Retina (tissue), 1 donor: ENCODE data around the gene HSPA8.
"Not testable (repeated sequence)": the region's sequence is repeated elsewhere in the genome, so short reads cannot be mapped to it uniquely, and the experiment has no call there.

Experiments
- DNase-seq: peaks from one replicate; pipeline ENCODE4 v3.0.0-alpha.2; 2016

The HSPA8 gene

DNA sequence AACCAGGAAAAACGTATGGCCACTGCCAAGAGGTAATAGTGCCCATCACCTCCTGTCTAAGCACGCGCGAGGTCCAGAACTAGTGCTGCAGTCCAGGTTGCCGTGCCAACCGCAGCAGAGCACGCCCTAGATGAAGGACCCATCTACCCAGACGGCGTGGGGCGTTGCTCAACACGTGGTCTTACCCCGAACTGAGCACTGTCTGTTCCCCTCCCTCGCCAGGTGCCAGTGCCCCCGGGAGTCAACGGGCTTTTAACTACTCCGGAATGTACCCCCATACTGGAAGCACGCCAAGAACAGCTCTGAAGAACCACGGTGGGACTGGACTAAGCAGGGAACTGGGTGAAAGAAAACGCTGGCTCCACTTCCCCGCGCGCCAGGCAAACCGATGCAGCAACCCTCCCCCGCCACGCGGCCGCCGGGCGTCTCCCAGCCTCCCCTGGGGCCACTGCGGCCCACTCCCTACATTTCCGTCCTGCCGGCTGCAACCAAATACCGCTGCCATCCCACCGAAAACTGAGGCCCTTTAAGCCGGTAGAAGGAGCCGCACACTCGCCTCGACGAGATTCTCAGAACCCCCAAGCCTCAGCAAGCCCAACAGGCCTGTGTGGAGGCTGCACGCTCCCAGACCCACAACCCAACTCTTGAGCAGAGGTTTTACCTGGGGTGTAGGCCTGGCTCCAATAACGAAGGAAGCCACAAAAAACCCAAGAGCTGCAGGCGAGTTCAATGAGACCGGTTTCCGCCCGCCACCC lies at the start of gene HSPA8:
TSS of gene HSPA8 (minus strand) at position 734 of the 755 bp plus-strand sequence. CDS start 812 bp downstream, outside the sequence.
- no peak for DNase-seq

DNA sequence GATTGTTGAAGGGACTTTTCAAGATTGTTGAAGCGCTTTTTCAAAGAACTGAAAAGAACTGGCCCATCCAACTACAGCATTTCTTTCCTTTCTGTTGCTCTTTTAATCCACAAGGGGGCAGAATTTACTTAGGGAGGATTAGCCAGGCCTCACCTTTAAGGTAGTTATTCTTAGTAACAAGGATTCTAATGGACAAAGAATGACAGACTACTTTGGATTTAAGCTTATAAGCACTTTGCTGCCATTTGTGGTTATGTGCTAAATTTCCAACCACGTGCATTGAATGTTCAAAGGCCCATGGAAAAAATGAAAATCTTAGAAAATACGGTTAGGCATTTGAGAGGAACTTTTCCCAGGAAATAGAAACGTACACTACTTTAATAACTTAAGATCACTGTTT lies 49.5 kb upstream of the HSPA8 start:
- DNase-seq: peak; percentile 52

DNA sequence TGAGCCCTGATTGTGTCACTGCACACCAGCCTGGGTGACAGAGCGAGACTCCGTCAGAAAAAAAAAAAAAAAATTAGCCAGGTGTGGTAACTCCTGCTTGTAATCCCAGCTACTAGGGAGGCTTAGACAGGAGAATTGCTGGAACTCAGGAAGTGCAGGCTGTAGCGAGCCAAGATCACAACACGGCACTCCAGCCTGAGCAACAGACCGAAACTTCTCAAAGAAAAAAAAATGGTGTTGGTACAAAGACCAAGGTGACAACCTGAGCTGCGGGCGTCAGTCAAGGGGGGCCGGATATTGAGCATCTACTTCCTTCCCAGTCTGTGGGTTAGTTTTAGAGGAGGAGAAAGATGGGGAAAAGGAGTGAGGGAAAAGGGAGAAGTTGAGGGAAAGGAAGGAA lies 48.5 kb upstream of the HSPA8 start:
- DNase-seq: no peak

DNA sequence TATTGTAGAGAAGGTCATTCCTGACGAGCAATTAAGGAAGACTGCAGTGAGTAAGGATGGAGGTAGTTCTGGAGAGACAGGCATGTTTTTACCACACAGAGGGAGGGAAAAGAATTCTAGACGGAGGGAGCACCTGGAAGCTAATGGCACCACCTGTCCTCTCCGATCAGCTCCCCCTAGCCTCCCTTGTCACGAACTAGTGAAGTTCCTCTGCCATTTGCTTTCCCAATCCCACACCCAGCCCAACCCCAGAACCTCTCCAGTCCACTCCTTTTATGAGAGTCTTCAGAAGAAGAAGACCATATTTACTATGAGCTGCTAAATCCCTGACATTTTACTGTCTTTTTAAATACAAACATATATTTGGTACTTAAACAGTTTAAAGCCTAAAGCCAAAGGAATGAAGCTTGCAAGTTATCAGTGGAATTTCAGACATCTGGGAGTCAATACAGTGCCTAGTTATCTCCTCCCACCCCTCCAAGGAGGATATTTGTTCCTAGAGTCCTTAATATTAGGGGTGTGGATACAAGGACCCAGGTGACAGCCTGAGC lies 46.1 kb upstream of the HSPA8 start:
- no peak for DNase-seq

DNA sequence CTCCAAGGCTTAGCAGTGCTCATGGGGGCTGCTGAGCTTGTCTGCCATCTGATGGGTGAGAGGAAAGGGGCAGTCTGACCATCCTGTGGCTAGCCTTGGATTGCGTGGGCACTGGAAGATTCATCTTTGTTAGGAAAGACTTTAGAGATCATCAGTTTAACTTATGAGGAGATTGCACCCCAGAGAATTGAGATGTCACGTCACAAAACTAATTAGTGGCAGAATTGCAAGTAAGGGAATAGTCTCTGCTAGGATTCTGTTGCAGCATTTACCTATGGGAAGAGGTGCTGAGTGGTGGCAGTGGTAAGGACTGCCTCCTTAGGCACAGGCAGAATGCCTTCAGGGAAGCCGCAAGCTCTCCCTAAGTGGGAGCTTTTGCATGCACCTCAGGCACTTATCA lies 42.8 kb upstream of the HSPA8 start:
- no peak for DNase-seq

DNA sequence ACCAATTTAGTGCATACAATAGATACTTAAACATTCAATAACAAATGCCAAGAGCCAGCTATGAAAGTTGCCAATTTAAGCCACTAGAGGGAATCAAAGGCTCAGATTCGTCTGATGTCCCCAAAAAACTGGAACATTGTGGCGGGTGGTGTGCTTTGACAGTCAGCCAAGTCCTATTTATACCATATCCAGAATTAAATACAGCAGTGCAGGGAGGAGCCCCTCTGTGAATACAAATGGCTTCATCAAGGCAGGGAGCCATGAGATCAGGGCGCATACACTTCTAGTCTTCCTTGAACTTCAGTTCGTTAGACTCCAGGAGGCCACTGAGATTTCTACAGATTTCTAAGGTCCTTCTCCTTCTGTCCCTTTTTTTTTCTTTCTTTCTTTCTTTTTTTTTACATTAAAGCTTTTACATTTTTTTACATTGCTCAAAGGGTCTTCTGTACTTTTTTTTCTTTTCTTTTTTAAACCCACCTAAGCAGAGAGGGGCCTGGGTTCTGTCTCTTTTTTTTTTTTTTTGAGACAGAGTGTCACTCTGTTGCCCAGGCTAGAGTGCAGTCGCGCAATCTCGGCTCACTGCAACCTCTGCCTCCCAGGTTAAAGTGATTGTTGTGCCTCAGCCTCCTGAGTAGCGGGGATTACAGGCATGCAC lies 41.5 kb upstream of the HSPA8 start:
- DNase-seq: peak; percentile 65

DNA sequence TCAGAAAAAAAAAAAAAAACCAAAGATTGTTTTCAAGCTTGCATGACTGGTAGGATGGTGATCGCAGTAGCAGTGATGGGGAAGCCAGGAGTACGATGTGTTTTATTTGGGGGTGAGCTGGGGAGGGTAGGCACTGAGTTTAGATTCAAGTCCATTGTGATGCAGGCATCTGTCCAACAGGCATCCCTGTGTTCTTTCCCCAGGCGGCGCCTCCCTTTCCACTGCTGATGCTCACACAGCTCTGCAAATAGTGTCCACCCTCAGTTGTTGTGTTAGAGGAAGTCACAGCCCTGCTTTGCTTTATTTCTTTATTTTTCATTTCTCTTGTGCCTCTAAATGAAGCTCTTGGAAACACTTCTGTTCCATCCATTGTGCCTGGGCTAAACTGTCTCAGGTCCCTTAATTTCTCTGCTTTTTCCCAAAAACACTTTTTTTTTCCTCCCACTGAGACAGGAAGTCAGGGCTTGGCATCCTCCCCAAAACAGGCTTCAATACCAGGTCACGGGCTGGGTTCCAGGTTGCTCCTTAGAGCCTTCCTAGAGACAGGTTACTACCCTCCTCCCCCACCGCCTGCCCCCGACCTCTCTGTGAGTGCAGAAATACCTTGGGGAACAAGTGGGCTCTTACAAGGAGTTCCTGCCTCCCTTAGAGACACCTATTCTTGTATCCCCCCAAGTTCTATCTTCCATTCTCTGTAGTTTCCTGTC lies 38.6 kb upstream of the HSPA8 start:
- no peak for DNase-seq

DNA sequence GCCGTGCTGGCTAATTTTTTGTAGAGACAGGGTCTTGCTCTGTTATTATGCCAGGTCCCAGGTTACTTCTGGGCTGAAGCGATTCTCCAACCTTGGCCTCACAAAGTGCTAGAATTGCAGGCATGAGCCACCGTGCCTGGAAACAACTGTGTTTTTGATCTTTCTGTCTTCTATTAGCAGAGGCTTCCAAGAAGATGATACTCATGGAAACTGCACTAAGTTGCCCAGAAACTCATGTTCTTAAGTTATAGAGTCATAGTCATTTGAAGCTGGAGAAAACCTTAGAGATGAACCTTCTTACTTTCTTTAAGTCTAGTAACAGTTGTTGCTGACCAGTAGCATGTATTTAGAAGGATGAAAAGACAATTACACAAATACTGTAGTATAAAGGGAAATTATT lies 37.1 kb upstream of the HSPA8 start:
- DNase-seq: no peak

DNA sequence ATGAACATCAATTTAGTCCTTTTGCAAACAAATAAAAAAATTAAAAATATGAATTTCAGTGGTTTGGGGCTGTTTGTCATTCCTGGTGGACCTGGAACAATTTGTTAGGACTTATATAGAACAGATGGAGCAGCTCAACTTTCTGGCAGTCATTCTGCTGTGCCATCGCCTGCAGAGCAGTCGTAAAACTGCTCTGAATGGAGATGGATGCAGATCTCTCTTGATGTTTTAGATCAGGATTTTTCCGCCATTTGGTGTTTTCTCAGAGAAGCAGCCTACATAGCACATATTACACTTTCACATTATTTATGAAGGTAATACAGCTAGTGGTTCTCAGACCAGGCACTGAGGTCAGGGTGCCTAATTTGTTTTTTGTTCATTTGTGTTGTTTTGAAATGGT lies 31.8 kb upstream of the HSPA8 start:
- no peak for DNase-seq

DNA sequence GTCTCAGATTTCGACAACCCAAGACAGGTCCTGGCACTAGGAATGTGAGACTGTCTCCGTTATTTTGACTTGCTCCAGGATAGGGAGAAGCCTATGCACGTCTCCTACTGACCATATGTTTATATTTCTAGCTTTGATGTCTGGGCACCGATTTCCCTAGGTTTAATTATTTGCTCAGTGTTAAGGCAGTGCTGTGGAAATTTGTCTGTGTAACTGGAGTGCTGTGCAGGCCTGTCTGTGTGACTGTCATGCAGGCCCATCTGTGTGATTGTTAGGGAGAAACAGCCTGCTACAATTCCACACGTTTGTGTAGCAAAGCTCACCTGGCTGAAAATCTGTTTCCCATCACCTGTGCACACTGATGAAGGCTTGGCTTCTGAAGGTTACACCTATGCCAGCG lies 29.6 kb upstream of the HSPA8 start:
- DNase-seq: no peak

DNA sequence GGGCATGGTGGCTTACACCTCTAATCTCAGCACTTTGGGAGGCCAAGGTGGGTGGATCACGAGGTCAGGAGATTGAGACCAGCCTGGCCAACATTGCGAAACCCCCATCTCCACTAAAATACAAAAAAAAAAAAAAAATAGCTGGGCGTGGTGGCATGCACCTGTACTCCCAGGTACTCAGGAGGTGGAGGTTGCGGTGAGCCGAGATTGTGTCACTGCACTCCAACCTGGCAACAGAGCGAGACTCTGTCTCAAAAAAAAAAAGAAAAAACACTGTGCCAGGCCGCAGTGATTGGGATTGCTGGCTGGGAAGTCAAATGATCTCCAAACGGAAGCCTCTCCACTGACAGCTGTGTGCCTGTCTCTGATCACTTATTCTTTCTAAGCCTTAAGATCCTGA lies 28.2 kb upstream of the HSPA8 start:
- not testable (repeated sequence) for DNase-seq

DNA sequence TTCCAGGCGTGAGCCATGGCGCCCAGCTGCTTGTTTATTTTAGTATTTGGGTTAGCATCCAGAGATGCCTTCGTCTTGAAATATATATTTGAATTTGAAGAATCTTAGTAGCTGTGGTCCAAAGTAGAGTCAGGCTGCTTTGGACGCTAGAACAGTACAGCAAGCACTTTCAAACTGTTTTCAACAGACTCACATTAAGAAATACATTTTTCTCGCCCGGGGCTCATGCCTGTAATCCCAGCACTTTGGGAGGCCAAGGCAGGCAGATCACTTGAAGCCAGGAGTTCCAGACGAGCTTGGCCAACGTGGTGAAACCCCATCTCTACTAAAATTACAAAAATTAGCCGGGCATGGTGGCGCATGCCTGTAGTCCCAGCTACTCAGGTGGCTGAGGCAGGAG lies 27.0 kb upstream of the HSPA8 start:
- DNase-seq: not testable (repeated sequence)

DNA sequence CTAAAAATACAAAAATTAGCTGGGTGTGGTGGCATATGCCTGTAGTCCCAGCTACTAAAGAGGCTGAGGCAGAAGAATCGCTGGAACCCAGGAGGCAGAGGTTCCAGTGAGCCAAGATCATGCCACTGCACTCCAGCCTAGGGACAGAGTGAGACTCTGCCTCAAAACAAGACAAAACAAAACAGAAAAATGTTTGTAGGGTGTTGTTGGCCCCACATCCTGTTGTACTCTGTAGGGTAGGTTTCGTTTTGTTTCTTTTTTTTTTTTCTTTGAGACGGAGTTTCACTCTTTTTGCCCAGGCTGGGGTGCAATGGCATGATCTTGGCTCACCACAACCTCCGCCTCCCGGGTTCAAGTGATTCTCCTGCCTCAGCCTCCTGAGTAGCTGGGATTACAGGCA lies 25.7 kb upstream of the HSPA8 start:
- DNase-seq: not testable (repeated sequence)

DNA sequence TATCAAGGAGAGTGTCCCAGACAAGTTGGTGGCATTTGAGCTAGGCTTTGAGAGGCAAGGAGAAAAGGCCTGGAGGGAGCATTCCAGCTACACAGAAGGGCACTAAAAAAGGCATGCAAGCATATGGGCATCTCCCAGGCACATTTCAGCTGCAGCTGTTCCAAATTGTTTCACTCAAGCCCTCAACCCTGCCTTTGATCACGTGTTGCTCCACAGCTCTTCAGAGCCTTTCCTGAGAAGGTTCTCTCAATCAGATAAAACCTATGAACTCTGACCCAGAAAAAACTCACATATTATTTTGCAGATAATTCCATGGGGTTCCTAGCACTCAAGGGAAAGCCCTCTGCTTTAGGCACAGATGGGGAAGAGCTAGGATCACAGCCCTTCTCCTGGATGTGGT lies 24.4 kb upstream of the HSPA8 start:
- no peak for DNase-seq

DNA sequence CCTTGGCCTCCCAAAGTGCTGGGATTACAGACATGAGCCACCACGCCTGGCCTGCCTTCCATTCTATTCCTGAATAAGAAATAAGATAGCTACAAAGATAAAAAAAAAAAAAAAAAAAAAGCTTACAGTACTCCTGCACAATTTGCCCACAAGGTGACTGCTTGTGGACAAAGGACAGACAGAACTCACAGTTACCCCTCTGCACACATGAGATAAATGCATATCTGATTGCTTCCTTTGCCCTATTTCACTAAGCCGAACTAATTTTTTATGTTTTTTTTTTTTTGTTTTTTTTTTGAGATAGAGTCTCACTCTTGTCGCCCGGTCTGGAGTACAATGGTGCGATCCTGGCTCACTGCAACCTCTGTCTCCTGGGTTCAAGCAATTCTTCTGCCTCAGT lies 23.6 kb upstream of the HSPA8 start:
- DNase-seq: no peak

DNA sequence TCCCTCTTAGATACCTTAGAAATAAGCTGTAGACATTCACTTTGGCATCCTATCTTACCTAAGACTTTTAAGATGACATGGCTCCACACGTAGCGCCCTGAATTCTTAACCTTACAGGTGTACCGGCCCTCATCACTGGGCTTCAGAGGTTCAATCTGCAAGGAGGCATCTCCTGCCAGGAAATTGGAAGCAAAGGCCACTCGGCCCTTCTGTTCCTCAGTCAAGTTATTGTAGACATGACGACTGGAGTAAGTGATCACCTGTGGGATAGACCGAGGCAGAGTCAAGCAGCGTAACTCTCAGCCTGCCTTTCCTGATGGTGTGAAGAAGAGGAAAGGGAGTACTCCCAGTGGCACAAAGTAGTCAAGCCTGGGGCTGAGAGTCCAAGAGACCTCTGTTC lies 22.5 kb upstream of the HSPA8 start:
- no peak for DNase-seq

DNA sequence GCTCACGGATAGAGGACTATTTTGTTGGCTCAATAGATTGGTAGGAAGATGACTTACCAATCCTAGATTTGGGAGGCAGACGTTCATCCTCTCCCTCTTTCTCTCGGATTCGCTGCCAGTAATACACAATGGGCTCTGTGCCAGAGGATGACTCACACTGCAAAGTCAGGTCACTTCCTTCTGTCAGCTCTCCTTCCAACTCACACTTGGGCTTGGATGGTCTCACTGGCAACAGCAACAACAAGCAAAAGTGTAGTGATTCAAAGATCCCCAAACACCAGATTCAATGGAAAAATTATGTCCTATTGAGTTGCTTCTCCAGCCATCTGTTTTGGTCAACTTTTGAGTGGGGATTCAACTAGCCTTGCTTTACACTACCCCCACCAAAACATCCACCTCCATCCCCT lies 21.7 kb upstream of the HSPA8 start:
- no peak for DNase-seq

DNA sequence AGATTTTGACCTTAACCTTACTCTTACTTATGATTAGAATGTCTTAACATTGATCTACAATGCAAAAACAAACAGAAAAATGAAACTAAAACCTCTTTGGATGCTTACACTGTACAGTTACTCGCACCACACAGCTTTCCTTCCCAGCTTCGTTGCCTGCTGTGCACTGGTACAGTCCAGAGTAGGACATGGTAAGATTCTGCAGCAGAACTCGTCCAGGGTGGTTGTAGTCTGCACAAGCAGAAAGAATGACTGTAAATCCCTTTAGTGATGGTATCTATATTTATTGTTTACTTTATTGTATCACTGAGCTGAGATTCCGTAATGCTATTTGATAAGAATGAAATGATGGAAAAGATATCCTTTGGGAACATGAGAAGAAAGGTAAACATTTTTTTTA lies 21.0 kb upstream of the HSPA8 start:
- DNase-seq: no peak

DNA sequence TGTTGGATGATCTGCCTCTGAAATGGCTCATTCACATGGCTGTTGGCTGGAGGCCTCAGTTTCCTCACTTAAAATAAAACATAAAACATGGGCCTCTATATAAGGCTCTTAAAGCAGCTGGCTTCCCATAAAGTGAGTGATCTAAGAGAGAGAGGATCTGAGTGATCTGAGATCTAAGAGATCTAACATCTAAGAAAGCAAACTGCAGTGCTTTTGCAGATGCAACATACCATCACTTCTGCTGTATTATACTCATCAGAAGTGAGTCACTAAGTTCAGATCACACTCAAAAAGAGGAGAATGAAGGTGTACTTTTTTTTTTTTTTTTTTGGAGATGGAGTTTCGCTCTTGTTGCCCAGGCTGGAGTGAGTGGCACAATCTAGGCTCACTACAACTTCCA lies 18.1 kb upstream of the HSPA8 start:
- DNase-seq: no peak

DNA sequence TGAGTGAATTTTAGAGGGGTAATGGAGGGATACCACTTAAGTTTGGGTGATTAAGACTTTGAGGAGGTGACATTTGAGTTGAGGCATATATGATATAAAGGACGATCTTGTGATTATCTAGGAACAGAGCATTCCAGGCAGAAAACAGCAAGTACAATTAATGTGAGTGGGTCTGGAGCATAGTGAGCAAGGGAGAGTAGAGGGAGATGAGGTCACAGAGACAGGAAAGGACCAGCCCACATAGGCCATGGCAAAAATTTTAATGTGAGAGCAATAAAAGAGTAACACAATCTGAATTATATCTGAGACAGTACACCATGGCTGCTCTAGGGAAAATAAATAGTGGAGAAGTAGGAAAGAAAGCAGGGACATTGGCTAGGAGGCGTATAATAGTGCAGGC lies 14.5 kb upstream of the HSPA8 start:
- DNase-seq: no peak

DNA sequence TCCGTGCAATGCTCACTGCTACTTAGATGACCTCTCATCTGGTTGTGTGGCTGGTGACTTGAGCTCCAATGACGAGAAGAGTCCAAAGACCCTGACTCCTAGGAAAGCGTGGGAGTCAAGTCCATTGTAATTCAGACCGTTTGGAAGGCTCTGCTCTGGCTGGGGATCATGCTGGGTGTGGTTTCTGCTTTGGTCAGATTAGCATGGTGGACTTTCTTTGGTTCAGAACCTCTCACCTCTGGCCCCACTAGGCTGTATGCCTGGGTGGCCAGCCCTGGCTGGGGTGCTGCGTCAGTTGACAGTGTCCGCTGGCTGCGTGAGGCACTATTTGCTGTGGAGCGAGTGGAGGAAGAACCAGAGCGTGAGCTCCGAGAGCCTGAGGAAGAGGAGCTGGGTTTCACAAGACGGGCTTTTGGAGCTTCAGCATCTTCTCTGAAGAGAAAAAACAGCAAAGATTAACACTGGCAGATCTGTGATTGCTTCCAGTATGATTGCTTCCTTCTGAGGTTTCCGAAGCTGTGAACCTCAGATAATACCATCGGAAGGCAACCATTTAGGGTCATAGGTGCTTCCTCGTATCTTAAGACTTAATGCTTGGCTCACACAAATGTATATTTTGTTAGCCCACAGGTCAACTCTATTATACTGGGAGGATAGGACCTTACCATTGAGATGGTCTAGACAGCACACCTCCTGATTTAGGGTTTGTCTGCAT lies 11.6 kb upstream of the HSPA8 start:
- no peak for DNase-seq

DNA sequence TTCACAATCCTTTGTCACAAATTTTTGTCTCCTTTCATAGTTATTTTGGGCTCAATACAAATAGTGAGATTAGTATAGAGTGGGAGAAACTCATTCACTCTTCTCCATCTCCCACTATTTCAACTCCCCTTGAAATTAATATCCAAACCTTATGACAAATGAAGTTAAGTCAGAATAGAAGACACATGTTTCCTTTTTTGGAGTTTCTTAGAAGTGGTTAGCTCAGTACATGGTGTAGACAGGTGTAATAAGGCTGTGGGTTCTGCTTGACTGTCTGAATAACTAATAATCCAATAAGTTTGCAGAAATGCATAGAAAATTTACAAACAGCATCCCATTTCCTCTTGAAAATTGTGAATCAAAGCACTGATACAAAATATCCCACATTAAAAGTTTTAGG lies 10.8 kb upstream of the HSPA8 start:
- DNase-seq: no peak

DNA sequence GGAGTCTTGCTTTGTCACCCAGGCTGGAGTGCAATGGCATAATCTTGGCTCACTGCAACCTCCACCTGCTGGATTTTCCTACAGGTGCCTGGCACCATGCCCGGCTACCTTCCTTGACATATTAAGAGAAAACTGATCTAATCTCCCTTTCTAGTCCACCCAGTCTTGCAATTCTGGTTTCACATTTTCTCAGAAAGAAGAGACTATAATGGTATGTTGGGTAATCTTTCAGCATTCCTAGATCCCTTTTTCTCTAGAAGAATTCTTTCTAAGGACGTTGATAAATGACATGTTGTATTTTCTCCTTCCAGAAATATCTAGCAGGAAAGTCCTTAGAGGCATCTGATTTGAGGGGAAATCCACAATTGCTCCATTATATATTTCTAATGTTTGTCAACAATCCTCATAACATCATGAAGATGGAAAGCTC lies 10.4 kb upstream of the HSPA8 start:
- no peak for DNase-seq
